GM23338 (cell line): ENCODE measurements around the gene SNAP47. TPM values are rescaled to one million over a fixed set of nuclear protein-coding genes. Genes with fewer than 3 reads are reported as not detected.

Experiments
- ATAC-seq: fragments of 200-7000 bp; cut with Tn5 transposase; 3 replicates; pipeline ENCODE4 v1.9.1; 2020
- DNase-seq: peaks from one replicate; pipeline ENCODE4 v3.0.0-alpha.2; 2015; ENCODE audit warnings: low spot score
- H2AFZ ChIP-seq: fragments of 200-600 bp; sonication (generic); 2 replicates; pipeline ENCODE4 v1.8.0; 2016; ENCODE audit warnings: antibody characterized with exemption, mild to moderate bottlenecking, moderate library complexity
- H3F3A ChIP-seq: fragments of 200-600 bp; sonication (generic); replicated peaks from 2 replicates; pipeline ENCODE4 v1.8.0; 2017; ENCODE audit warnings: antibody characterized with exemption, mixed run types, low read depth
- H3K27ac ChIP-seq: fragments of 200-600 bp; sonication (generic); 2 replicates; pipeline ENCODE4 v1.6.1; 2016; ENCODE audit warnings: low read depth
- H3K27me3 ChIP-seq: fragments of 200-600 bp; sonication (generic); 2 replicates; pipeline ENCODE4 v1.8.0; 2016; ENCODE audit warnings: mild to moderate bottlenecking, mixed run types, moderate library complexity; ENCODE audit not compliant: insufficient read depth
- H3K36me3 ChIP-seq: fragments of 200-600 bp; sonication (generic); 2 replicates; pipeline ENCODE4 v1.8.0; 2016; ENCODE audit warnings: mild to moderate bottlenecking; ENCODE audit not compliant: insufficient read depth
- H3K4me1 ChIP-seq: fragments of 200-600 bp; sonication (generic); 2 replicates; pipeline ENCODE4 v1.8.0; 2016; ENCODE audit warnings: mild to moderate bottlenecking, moderate library complexity; ENCODE audit not compliant: insufficient read depth
- H3K4me2 ChIP-seq: fragments of 200-600 bp; sonication (generic); 2 replicates; pipeline ENCODE4 v1.7.1; 2017; ENCODE audit warnings: mixed run types
- H3K4me3 ChIP-seq: fragments of 200-600 bp; sonication (generic); 2 replicates; pipeline ENCODE4 v1.6.1; 2016; ENCODE audit warnings: mixed run types
- H3K79me2 ChIP-seq: fragments of 200-600 bp; sonication (generic); replicated peaks from 2 replicates; pipeline ENCODE4 v1.8.0; 2017; ENCODE audit warnings: mild to moderate bottlenecking; ENCODE audit not compliant: insufficient read depth
- H3K9me2 ChIP-seq: fragments of 200-600 bp; sonication (generic); 2 replicates; pipeline ENCODE4 v1.8.0; 2017; ENCODE audit not compliant: insufficient read depth
- H4K20me1 ChIP-seq: fragments of 200-600 bp; sonication (generic); replicated peaks from 2 replicates; pipeline ENCODE4 v1.8.0; 2017; ENCODE audit warnings: mild to moderate bottlenecking; ENCODE audit not compliant: insufficient read depth
- H3K27ac Mint-ChIP-seq: 2 replicates; pipeline ENCODE4 v1.8.0; 2020; ENCODE audit warnings: inconsistent platforms, mild to moderate bottlenecking, moderate library complexity, mixed read lengths
- H3K27me3 Mint-ChIP-seq: 3 replicates; pipeline ENCODE4 v1.8.0; 2022; ENCODE audit warnings: low read depth, mild to moderate bottlenecking, moderate library complexity, mixed read lengths, inconsistent platforms; ENCODE audit not compliant: insufficient read depth, poor library complexity
- H3K36me3 Mint-ChIP-seq: 3 replicates; pipeline ENCODE4 v1.8.0; 2021; ENCODE audit warnings: low read depth, mild to moderate bottlenecking, inconsistent platforms, moderate library complexity, mixed read lengths
- H3K4me1 Mint-ChIP-seq: 3 replicates; pipeline ENCODE4 v1.8.0; 2020; ENCODE audit warnings: mild to moderate bottlenecking, inconsistent platforms, mixed read lengths
- H3K4me3 Mint-ChIP-seq: 3 replicates; pipeline ENCODE4 v1.8.0; 2021; ENCODE audit warnings: moderate library complexity, mild to moderate bottlenecking, inconsistent platforms, mixed read lengths
- H3K9me3 Mint-ChIP-seq: 3 replicates; pipeline ENCODE4 v1.8.0; 2020; ENCODE audit warnings: moderate library complexity, mild to moderate bottlenecking, inconsistent platforms, mixed read lengths
- CREB1 ChIP-seq: fragments of 250-450 bp; sonication (Bioruptor Pico); IDR thresholded peaks from 2 replicates; pipeline ENCODE4 v1.5.0; 2020; ENCODE audit warnings: low read depth, mild to moderate bottlenecking, moderate library complexity
- CTCF ChIP-seq, 2 experiments: fragments of 200-600 bp in 1 of 2; sonication (generic) in 1 of 2; conservative IDR thresholded peaks; 2 replicates each; pipeline versions ENCODE4 v1.5.1 to v1.6.1; 2016 to 2017; ENCODE audit warnings: antibody characterized with exemption in 2 of 2, low read depth in 2 of 2, mild to moderate bottlenecking in 2 of 2, moderate library complexity in 1 of 2
- ETS1 ChIP-seq: IDR thresholded peaks from 2 replicates; pipeline ENCODE4 v1.6.1; 2016; ENCODE audit warnings: antibody characterized with exemption
- EZH2 ChIP-seq: fragments of 200-600 bp; sonication (generic); IDR thresholded peaks from one replicate; pipeline ENCODE4 v1.8.0; 2017; ENCODE audit warnings: antibody characterized with exemption, mild to moderate bottlenecking, low read depth; ENCODE audit not compliant: unreplicated experiment
- EZH2phosphoT487 ChIP-seq: fragments of 200-600 bp; sonication (generic); IDR thresholded peaks from one replicate; pipeline ENCODE4 v1.8.1; 2018; ENCODE audit warnings: antibody characterized with exemption; ENCODE audit not compliant: unreplicated experiment
- JUNB ChIP-seq: IDR thresholded peaks from one replicate; pipeline ENCODE4 v1.6.1; 2016; ENCODE audit warnings: antibody characterized with exemption; ENCODE audit not compliant: unreplicated experiment
- NANOG ChIP-seq: IDR thresholded peaks from 2 replicates; pipeline ENCODE4 v1.6.1; 2016; ENCODE audit warnings: antibody characterized with exemption, borderline replicate concordance
- POLR2AphosphoS5 ChIP-seq: IDR thresholded peaks from 2 replicates; pipeline ENCODE4 v1.6.1; 2016; ENCODE audit warnings: antibody characterized with exemption, low read depth
- STAT1 ChIP-seq: IDR thresholded peaks from one replicate; pipeline ENCODE4 v1.6.1; 2016; ENCODE audit warnings: antibody characterized with exemption; ENCODE audit not compliant: unreplicated experiment
- ZNF114 ChIP-seq: fragments of 250-450 bp; sonication (Bioruptor Pico); IDR thresholded peaks from 2 replicates; pipeline ENCODE4 v1.5.0; 2020; ENCODE audit warnings: mild to moderate bottlenecking, moderate library complexity
- ZNF331 ChIP-seq: fragments of 250-450 bp; sonication (Bioruptor Pico); IDR thresholded peaks from 2 replicates; pipeline ENCODE4 v1.5.0; 2020; ENCODE audit warnings: low read depth, mild to moderate bottlenecking, moderate library complexity
- ZNF462 ChIP-seq: fragments of 250-450 bp; sonication (Bioruptor Pico); IDR thresholded peaks from 2 replicates; pipeline ENCODE4 v1.5.0; 2020; ENCODE audit warnings: mild to moderate bottlenecking, moderate library complexity
- polyA plus RNA-seq: library from polyadenylated mRNA; unstranded; fragments of >200 nt; fragmentation: Nextera tagmentation; extraction: Ambion mirVana; gene quantifications from 2 replicates; pipeline ENCODE4 v1.2.1, GENCODE V29; 2016
- total RNA-seq: library from RNA; depleted of rRNA; stranded (reverse); fragments of >200 nt; shearing (Covaris generic); gene quantifications from 2 replicates; pipeline ENCODE4 v1.2.3, GENCODE V29; 2014
- TF ChIP-seq, protein P1 (sequence below): IDR thresholded peaks from one replicate; pipeline ENCODE4 v1.6.1; 2018; ENCODE audit warnings: antibody characterized with exemption; ENCODE audit not compliant: unreplicated experiment

The SNAP47 gene
- total and polyA plus RNA-seq, 2 experiments from 2014 or later = 19.5 to 51.8 TPM

- no peak for ATAC-seq
These were observed 11.8 kb upstream of the SNAP47 start for GRCh38 chr1:227723474-227723873.

More at GRCh38 chr1:227723474-227723873, 11.8 kb upstream of the SNAP47 start:
- H3K9me2 ChIP-seq = 0 out of 2 replicates have a peak, but pooled peaks cover 4% of the 10 kb centered on the region
- Mint-ChIP-seq H3K4me3 (no peak overlapping the region), H3K27ac (peak overlapping the region; percentile 73; the same call in 1 of the 2 replicates), H3K9me3 (peaks cover 67% of the 10 kb centered on the region), H3K4me1 (peaks cover 11% of the 10 kb centered on the region), H3K27me3 (peaks cover 20% of the 10 kb centered on the region), H3K36me3 (peaks cover 56% of the 10 kb centered on the region)
- no peaks in the 10 kb centered on the region for H3K79me2 ChIP-seq
- H4K20me1 ChIP-seq = no peaks in the 10 kb centered on the region
- H3K4me2 ChIP-seq = no peak overlapping the region
- no peaks in the 10 kb centered on the region for H3K27me3 ChIP-seq
- H3K27ac ChIP-seq = no peak overlapping the region
- H3K4me1 ChIP-seq = no peaks in the 10 kb centered on the region
- no peaks in the 10 kb centered on the region for H3F3A ChIP-seq
- no peak overlapping the region for H2AFZ ChIP-seq
- TF ChIP-seq STAT1 = no peak
- TF ChIP-seq, protein P1, sequence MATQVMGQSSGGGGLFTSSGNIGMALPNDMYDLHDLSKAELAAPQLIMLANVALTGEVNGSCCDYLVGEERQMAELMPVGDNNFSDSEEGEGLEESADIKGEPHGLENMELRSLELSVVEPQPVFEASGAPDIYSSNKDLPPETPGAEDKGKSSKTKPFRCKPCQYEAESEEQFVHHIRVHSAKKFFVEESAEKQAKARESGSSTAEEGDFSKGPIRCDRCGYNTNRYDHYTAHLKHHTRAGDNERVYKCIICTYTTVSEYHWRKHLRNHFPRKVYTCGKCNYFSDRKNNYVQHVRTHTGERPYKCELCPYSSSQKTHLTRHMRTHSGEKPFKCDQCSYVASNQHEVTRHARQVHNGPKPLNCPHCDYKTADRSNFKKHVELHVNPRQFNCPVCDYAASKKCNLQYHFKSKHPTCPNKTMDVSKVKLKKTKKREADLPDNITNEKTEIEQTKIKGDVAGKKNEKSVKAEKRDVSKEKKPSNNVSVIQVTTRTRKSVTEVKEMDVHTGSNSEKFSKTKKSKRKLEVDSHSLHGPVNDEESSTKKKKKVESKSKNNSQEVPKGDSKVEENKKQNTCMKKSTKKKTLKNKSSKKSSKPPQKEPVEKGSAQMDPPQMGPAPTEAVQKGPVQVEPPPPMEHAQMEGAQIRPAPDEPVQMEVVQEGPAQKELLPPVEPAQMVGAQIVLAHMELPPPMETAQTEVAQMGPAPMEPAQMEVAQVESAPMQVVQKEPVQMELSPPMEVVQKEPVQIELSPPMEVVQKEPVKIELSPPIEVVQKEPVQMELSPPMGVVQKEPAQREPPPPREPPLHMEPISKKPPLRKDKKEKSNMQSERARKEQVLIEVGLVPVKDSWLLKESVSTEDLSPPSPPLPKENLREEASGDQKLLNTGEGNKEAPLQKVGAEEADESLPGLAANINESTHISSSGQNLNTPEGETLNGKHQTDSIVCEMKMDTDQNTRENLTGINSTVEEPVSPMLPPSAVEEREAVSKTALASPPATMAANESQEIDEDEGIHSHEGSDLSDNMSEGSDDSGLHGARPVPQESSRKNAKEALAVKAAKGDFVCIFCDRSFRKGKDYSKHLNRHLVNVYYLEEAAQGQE = no peak
- TF ChIP-seq JUNB = no peak
- TF ChIP-seq EZH2 = no peak
- no peak for TF ChIP-seq ZNF331 (CRISPR knock-in tag)
- no peak for TF ChIP-seq ZNF462 (CRISPR knock-in tag)
- no peak for TF ChIP-seq CREB1 (CRISPR knock-in tag)
- TF ChIP-seq NANOG = no peak
- no peak for TF ChIP-seq POLR2AphosphoS5
- no peak for TF ChIP-seq CTCF (conservative IDR thresholded peaks at IDR 0.05; ENCODE audit: low read depth in 2 of 2)
- TF ChIP-seq ZNF114 = no peak
- no peak for TF ChIP-seq EZH2phosphoT487
- no peak for TF ChIP-seq ETS1
- no peak for DNase-seq
- H3K36me3 ChIP-seq = no peaks in the 10 kb centered on the region
- H3K4me3 ChIP-seq = no peak overlapping the region
